Measurements from ENCODE around the gene FZD7.

The FZD7 gene

DNA sequence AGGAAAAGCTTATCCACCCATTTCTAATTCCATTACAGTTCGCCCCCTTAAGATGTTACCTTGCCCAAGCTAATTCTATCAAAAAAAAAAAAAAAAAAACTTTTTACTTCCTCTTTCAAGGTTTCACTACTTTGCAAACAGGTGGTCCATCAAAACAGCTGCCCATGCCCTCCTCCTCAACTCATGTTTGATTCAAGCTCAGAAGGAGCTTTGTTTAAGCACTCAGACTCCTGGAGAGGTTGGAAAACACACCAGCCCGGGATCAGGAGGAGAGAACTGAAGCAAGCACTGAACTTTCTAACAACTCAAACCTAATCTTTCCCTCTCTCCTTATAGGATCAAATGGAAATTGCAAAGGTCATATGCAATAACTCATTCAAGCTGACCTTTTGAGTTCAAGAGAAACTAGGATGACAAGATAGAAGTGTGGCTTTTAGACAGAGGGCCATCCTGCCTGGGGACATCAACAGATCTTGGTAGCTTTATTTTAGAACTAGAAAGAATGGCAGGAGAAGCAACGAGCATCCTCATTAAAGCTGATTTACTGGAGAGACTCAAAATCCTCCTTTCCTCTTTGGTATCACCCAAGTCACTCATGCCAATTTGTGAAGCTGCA is 28.3 kb upstream of the FZD7 start:
- H3K36me3 Mint-ChIP-seq, result no peaks in the 10 kb centered on the region
- ATAC-seq (no peak), DNase-seq (ENCODE audit: low spot score in 2 of 2) (no peak)
- H3K4me1 Mint-ChIP-seq, result no peaks in the 10 kb centered on the region
- H3K27ac Mint-ChIP-seq, result no peak overlapping the region
- no peak overlapping the region for H3K4me3 Mint-ChIP-seq
- H3K9me3 Mint-ChIP-seq, result no peaks in the 10 kb centered on the region

DNA sequence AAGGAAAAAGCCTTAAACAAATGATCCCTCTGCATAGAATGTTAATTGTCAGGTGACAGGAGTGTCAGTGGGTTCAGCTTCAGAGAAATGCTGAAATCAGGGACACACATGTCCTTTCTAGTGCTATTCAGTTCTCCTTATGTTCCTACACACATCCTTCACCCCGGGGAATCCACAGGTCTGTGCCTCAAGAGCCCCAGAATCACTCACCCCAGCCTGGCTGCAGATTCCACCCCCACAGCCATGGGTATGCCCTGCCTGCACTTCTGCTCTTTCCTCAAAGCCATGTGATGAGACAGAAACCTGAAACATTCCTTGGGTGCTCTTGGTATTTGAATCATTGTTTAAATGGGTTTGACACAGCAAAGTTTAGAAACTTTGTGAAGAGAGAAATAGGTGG is 27.4 kb upstream of the FZD7 start:
- H3K4me1 Mint-ChIP-seq, result no peaks in the 10 kb centered on the region

DNA sequence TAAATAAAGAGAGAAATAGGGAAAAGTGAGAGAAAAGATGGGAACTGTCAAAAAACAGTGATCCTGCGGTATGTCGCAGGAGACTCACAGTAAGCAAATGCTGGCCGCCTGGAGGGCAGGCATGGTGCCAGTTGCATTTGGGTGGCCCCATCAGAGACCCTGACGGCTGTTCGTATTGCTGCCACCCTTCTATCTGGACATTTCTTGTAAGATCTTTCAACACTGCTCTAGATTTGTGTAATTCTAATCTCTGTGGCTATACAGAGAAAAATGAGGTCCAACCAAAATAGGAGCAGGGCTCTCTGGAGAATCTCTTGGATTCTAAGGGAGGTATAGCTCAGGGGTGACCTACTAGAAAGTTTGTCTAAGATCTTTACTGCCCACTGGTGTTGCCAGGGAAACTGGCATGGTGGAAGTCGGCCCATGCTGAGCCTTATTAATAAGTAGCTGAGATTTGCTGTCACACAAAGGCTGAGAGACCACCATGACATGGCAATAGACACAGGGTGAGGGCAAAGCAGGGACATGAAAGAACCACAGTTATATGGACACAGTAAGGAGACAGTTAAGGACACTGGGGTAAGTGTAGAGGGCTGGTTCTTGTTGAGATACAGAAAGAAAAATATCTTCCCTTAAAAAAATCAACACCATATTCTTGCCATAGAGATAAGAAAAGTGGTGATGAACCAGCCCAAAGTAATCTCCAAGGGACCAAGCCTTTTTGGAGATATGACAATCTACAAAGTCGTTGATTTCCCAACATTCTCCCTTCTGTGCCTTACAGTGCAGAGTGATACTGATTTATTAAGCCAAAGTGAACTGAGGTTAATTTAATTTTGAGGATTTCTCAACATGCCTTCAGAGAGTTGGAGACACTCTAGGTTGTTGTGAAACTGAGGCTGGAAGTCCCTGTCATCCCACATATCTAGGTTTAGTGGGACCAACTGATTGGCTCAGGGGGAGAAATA is 26.4 kb upstream of the FZD7 start:
- Mint-ChIP-seq H3K36me3 (no peaks in the 10 kb centered on the region), H3K27ac (no peak overlapping the region), H3K9me3 (no peaks in the 10 kb centered on the region), H3K4me1 (no peaks in the 10 kb centered on the region), H3K4me3 (no peak overlapping the region)
- DNase-seq (ENCODE audit: low spot score in 2 of 2) (no peak), ATAC-seq (no peak)

More for the DNA sequence above, 27.4 kb upstream of the FZD7 start:
- Mint-ChIP-seq H3K27ac (no peak overlapping the region), H3K36me3 (no peaks in the 10 kb centered on the region), H3K4me3 (no peak overlapping the region), H3K9me3 (no peaks in the 10 kb centered on the region)
- DNase-seq (ENCODE audit: low spot score in 2 of 2) (no peak), ATAC-seq (no peak)

DNA sequence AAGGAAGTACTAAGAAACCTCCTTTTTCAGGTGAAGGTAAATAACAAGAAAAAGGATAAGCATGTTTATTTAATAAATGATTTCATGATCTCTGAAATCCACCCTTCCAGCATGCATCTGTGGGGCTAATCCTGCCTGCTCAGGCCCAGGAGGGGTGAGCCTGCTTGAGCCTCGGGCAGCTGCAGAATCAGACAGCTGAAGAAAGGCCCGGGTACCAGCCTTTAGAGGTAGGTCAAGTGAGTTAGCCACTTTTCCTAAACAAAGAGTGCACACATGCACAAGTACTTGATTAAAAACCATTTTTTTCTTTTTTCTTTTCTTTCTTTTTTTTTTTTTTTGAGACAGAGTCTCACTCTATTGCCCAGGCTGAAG is 25.7 kb upstream of the FZD7 start:
- Mint-ChIP-seq H3K9me3 (no peaks in the 10 kb centered on the region), H3K4me3 (no peak overlapping the region), H3K27ac (no peak overlapping the region), H3K36me3 (no peaks in the 10 kb centered on the region), H3K4me1 (no peaks in the 10 kb centered on the region)
- ATAC-seq, result no peak
- DNase-seq (ENCODE audit: low spot score in 2 of 2), result no peak

DNA sequence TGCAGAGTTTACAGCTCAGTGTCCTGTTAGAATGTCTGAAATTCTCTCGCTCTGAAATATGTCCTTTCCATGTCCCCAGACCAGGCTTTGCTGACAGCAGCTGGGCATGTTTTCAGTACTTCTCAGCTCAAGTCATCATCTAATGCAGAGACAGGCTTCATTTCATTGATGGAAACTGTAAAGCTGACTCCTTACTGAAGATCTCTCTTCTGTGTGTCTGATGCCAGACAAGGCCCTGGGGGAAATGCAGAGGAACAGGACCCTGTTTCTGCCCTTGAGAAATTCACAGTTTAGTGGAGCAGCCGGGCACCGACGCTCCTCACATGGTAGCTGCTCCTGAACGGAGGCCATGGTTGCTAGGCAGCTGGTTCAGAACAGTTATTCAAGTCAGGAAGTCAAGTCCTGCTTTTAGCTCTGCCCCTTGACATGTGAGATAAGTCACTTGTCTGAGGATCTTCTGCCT is 24.6 kb upstream of the FZD7 start:
- DNase-seq (ENCODE audit: low spot score in 2 of 2) (no peak), ATAC-seq (no peak)
- H3K9me3 Mint-ChIP-seq, result no peaks in the 10 kb centered on the region
- no peaks in the 10 kb centered on the region for H3K4me1 Mint-ChIP-seq
- no peak overlapping the region for H3K27ac Mint-ChIP-seq
- H3K36me3 Mint-ChIP-seq, result no peaks in the 10 kb centered on the region
- H3K4me3 Mint-ChIP-seq, result no peak overlapping the region

DNA sequence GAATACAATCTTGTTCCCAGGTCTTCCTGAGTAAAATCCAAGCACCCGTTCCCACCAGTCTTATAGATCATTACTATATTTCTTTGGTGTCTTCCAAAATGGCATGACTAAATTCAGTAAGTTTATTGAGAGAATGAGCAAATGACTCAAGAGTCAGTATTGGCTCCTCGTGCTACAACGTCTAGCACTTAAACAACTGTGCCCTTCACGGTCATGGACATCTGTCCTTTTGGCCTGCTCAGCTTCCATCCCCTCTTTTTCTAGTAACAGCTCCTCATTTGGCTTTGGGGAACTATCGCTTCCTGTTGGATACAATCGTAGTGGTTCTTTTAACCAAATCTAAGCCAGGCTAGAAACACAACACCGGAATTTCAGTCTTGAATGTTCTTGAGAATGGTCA is 24.1 kb upstream of the FZD7 start:
- Mint-ChIP-seq H3K9me3 (no peaks in the 10 kb centered on the region), H3K4me1 (no peaks in the 10 kb centered on the region), H3K4me3 (no peak overlapping the region), H3K27ac (no peak overlapping the region), H3K36me3 (no peaks in the 10 kb centered on the region)
- DNase-seq (ENCODE audit: low spot score in 2 of 2) (no peak), ATAC-seq (no peak)

DNA sequence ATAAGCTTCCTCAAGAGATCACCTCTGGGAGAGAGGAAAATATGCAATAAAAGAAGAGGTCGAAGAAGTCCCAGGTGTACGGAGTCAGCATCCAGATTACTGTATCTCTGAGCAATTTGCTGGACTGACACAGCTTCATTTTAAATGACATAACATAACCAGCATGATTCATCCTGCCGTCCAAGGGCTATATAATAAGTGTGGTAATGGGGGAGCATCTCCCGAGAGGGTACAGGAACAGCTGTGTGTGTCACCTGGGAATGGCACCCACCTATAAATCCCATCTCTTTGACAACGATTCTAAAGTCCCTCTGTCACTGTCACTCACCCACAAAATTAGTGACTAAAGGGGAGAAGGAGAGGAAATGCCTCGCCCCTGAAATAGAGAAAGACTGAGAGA is 19.3 kb upstream of the FZD7 start:
- ATAC-seq, result no peak
- Mint-ChIP-seq H3K36me3 (no peaks in the 10 kb centered on the region), H3K9me3 (no peaks in the 10 kb centered on the region), H3K27ac (no peak overlapping the region), H3K4me1 (no peaks in the 10 kb centered on the region), H3K4me3 (no peak overlapping the region)
- DNase-seq (ENCODE audit: low spot score in 2 of 2), result no peak

DNA sequence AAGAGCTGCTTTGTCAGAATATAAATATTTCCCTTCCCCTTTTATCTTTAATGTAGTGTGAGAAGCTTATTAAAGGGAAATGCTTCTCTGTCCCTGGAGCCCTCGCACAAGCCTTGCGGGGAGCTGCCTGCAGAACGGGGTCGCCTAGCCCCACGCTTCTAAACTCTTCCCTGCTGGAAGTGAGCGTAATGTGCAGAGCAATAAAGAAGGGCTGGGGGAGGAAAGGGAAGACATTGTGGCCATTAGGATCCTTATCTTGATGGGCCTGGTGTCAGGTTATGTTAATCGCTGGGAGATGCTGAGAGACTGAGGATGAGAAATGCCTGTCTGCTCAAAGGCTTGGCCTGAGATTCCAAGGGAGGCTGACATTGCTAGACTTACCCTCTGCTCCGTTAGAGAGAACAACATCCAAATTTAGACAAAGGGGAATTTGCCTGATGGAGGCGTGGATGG is 18.9 kb upstream of the FZD7 start:
- Mint-ChIP-seq H3K27ac (no peak overlapping the region), H3K36me3 (no peaks in the 10 kb centered on the region), H3K4me1 (no peaks in the 10 kb centered on the region), H3K9me3 (no peaks in the 10 kb centered on the region), H3K4me3 (no peak overlapping the region)
- DNase-seq (ENCODE audit: low spot score in 2 of 2) (no peak), ATAC-seq (no peak)

DNA sequence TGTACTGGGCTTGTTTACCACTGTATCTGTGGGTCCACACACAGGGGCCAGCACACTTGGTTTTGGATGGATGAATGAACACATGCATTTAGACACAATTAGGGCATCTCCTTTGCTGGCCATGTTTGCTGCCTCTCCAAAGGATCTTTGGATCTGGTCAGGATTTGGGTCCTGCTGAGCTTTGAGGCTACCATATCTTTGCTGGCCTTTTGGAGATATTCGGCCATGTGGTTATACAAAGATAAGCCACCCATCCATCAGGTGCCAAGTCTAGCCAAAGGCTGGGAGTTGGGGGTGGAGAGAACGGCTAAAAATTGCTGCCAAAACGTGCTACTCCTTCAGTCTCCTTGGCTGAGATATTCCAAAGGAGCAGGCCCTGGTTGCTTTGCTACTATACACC is 18.2 kb upstream of the FZD7 start:
- ATAC-seq (no peak), DNase-seq (ENCODE audit: low spot score in 2 of 2) (no peak)

DNA sequence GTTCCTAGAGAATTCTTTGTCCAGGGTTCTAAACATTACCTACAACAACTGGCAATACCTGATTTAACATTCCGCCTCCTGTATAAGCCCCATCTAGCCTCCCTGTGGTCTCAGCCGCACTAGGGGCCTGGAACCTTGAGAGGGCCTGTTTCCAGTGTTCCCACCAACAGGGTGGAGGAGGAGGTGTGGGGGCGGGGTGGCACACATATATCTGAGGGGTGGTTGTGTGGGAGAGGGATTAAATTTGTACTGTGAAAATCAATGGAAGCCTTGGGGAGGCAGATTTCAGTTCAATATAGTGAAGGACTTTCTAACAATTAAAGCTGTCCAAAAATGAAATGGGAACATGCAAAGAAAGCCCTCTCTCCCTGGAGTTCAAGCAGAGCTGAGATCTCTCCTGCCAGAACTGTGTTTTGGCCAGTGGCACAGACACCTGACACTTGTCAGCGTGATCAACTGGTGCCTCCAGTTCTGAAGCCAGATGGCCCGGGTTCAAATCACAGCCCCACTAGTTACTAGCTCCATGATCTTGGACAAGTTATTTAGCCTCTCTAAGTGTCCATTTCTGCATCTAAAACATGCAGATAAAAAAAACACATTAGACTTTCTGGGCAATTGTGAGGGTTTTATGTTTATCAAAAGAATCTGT is 17.0 kb upstream of the FZD7 start:
- Mint-ChIP-seq H3K27ac (no peak overlapping the region), H3K4me1 (no peaks in the 10 kb centered on the region), H3K36me3 (no peaks in the 10 kb centered on the region), H3K9me3 (no peaks in the 10 kb centered on the region), H3K4me3 (no peak overlapping the region)
- no peak for ATAC-seq
- DNase-seq (ENCODE audit: low spot score in 2 of 2), result no peak

More for the DNA sequence above, 18.2 kb upstream of the FZD7 start:
- H3K36me3 Mint-ChIP-seq, result no peaks in the 10 kb centered on the region
- H3K4me1 Mint-ChIP-seq, result no peaks in the 10 kb centered on the region
- no peak overlapping the region for H3K4me3 Mint-ChIP-seq
- no peak overlapping the region for H3K27ac Mint-ChIP-seq
- no peaks in the 10 kb centered on the region for H3K9me3 Mint-ChIP-seq

DNA sequence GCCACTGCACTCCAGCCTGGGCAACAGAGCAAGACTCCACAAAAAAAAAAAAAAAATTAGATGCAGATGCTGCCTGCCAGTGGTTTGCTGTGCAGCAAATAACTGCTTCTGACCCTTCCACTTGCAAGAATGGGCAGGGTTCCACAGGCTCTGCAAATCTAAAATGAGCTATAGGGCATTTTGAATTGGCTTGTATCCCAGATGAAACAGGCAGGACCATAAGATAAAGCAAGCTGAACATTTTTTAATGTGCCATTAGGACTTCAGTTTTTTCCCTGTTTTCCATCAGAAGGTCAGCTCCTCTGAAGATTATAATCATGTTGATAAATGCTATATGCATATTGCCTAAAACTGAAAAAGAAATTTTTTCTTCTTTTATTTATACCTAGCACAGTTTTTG is 15.7 kb upstream of the FZD7 start:
- no peak overlapping the region for H3K4me3 Mint-ChIP-seq
- H3K36me3 Mint-ChIP-seq, result no peaks in the 10 kb centered on the region
- no peak overlapping the region for H3K27ac Mint-ChIP-seq
- ATAC-seq, result no peak
- no peaks in the 10 kb centered on the region for H3K4me1 Mint-ChIP-seq
- no peaks in the 10 kb centered on the region for H3K9me3 Mint-ChIP-seq
- no peak for DNase-seq (ENCODE audit: low spot score in 2 of 2)

DNA sequence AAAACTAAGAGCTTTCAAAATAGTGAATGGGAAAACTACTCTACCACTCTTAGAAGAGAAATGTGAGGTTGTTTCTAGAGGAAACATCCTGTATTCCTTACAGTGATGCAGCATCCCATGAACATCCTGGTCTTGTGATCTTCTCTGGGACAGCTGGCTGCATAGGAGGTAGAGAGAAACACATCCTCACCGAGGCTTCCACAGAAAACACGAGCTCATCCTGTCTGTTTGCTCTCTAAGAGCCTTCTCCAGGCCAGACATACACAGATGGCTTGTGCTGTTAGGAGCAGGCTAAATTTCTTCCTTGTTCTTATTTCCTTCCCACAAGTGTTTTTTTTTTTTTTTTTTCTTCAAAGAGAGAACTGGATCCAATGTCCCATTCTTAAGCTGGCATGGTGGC is 14.7 kb upstream of the FZD7 start:
- no peak for DNase-seq (ENCODE audit: low spot score in 2 of 2)
- no peak overlapping the region for H3K27ac Mint-ChIP-seq

DNA sequence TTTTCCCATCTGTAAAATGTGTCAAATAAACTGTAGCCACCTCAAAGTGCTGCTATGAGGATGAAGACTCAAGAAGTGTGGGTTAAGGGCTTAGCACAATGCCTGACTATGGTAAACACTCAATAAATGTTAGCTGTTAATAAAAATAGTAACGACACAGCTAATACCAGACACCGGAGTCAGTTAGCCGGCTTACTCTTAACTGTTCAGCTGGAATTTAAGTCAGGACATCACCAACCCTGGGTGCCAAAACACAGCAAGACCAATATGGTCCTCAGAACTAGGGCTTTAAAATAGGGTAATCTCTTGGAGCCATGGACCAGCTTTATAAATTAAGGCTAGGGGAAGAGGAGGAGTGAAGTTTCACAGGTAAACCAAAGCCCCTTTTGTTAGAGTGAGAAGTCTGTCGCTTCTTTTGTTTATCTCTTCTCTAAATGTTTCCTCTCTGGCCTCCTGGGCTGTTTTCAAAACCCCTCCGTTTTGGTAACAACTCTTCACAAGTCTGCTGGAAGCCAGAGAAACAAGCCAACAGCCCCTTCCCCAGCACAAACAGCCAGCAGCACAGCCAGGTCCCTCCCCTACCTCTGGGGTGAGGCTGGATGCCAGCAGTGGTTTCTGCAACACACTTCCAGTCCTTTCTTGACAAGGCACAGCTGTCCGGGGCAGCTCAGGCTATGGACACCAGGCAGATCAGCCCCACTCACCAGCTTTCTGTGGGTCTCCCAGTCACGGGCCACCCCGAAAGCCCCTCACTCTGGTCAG is 13.8 kb upstream of the FZD7 start:
- H3K9me3 Mint-ChIP-seq, result no peaks in the 10 kb centered on the region
- no peaks in the 10 kb centered on the region for H3K36me3 Mint-ChIP-seq
- no peak overlapping the region for H3K27ac Mint-ChIP-seq
- ATAC-seq (no peak), DNase-seq (ENCODE audit: low spot score in 2 of 2) (no peak)
- no peaks in the 10 kb centered on the region for H3K4me1 Mint-ChIP-seq
- H3K4me3 Mint-ChIP-seq, result no peak overlapping the region

More for the DNA sequence above, 14.7 kb upstream of the FZD7 start:
- H3K4me1 Mint-ChIP-seq, result no peaks in the 10 kb centered on the region
- H3K36me3 Mint-ChIP-seq, result no peaks in the 10 kb centered on the region
- no peak for ATAC-seq
- no peak overlapping the region for H3K4me3 Mint-ChIP-seq
- H3K9me3 Mint-ChIP-seq, result no peaks in the 10 kb centered on the region

DNA sequence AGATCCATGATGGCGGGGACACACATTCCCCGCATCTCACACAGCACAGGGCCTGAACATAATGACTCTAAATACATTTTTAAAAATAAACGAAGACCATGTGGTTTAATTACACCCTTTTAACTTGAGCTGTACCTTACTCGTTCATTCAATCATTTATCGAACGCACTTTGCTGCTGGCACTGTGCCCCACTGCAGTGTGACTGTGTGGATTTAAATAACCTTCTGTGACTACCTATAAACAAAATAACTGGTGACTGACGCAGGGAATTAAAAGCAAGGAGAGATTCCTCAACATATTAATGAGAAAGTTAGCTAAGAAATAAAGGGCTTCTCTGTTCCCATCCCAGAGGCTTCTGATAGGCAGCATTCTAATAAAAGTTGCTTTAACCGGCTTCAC is 10.9 kb upstream of the FZD7 start:
- no peak overlapping the region for H3K4me3 Mint-ChIP-seq
- ATAC-seq (no peak), DNase-seq (ENCODE audit: low spot score in 2 of 2) (no peak)
- no peaks in the 10 kb centered on the region for H3K36me3 Mint-ChIP-seq
- no peaks in the 10 kb centered on the region for H3K9me3 Mint-ChIP-seq
- no peak overlapping the region for H3K27ac Mint-ChIP-seq
- no peaks in the 10 kb centered on the region for H3K4me1 Mint-ChIP-seq

DNA sequence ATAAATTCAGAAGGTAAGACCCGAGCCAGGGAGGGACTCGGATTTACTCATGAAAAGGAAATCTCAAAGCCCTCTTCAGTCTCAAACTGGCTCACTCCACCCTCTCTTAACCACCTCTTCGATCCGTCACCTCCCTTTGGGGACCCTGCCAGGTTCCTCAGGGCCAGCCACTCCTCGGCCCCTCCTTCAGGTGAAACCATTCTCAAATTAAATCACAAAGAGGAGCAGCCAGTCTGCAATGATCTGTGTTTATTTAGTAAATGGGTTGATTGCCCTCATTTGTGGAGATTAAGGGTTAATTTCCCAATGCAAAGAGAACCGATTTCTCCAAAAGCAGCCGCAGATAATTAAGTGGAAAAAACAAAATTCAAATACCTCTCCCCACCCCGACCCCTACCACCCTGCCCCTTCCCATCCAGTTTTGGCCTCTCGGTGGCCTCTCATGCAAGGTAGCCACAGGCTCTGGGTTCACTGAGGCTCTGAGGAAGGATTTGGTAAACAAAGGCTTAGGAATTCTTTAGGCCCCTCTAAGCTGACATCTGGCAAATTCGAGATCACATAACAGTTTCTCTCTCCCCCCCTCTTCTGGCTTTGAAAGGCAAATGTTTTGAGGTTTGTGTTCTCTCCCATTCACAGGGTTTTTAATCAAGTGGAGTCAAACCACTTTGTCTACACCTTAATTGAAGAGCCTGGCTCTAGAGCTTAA is 10.3 kb upstream of the FZD7 start:
- H3K9me3 Mint-ChIP-seq, result no peaks in the 10 kb centered on the region
- DNase-seq (ENCODE audit: low spot score in 2 of 2) (no peak), ATAC-seq (no peak)
- no peaks in the 10 kb centered on the region for H3K4me1 Mint-ChIP-seq
- no peak overlapping the region for H3K27ac Mint-ChIP-seq
- H3K4me3 Mint-ChIP-seq, result no peak overlapping the region
- no peaks in the 10 kb centered on the region for H3K36me3 Mint-ChIP-seq

Measured in stimulated activated effector memory CD8-positive, alpha-beta T cell treated with anti-CD3 and anti-CD28 coated beads, Interleukin-12 subunit alpha, Interleukin-12 subunit beta, amount 100 ng/mL, for 72 hours (primary cell).